Measurements from ENCODE around the gene CNTN4.
A peak's percentile ranks its signal among the peaks of the same experiment; 100 is the strongest.
"Not testable (repeated sequence)": the region's sequence is repeated elsewhere in the genome, so short reads cannot be mapped to it uniquely, and the experiment has no call there.

The CNTN4 gene

GRCh38 chr3:2098398-2099027 is at the start of gene CNTN4:
Gene CNTN4, plus strand, starts transcription at chr3:2098866.
- peak; percentile 82 for DNase-seq

GRCh38 chr3:2061360-2061759 is 37.3 kb upstream of the CNTN4 start:
- DNase-seq: no peak

- no peak for DNase-seq
Observed at GRCh38 chr3:2071531-2071930, 27.1 kb upstream of the CNTN4 start.

GRCh38 chr3:2078821-2079220 is 19.8 kb upstream of the CNTN4 start:
- DNase-seq: no peak

GRCh38 chr3:2082871-2083480 is 15.7 kb upstream of the CNTN4 start:
- DNase-seq: no peak

GRCh38 chr3:2083558-2083957 is 15.1 kb upstream of the CNTN4 start:
- DNase-seq: not testable (repeated sequence)

- DNase-seq: no peak
Observed at GRCh38 chr3:2090095-2090911, 8.4 kb upstream of the CNTN4 start.

GRCh38 chr3:2092758-2093157 is 5.9 kb upstream of the CNTN4 start:
- no peak for DNase-seq

- no peak for DNase-seq
Observed at GRCh38 chr3:2094941-2095340, 3.7 kb upstream of the CNTN4 start.

GRCh38 chr3:2096216-2096615 is 2.5 kb upstream of the CNTN4 start:
- no peak for DNase-seq

GRCh38 chr3:2097641-2098191 is 950 bp upstream of the CNTN4 start:
- no peak for DNase-seq

- peak; percentile 11 for DNase-seq
Observed at GRCh38 chr3:2099028-2099671, 484 bp downstream of the CNTN4 start.

- no peak for DNase-seq
Observed at GRCh38 chr3:2099779-2100191, 1.1 kb downstream of the CNTN4 start.

- no peak for DNase-seq
Observed at GRCh38 chr3:2106438-2106837, 7.8 kb downstream of the CNTN4 start.

- DNase-seq: no peak
Observed at GRCh38 chr3:2110597-2111117, 12.0 kb downstream of the CNTN4 start.

- no peak for DNase-seq
Observed at GRCh38 chr3:2114617-2115275, 16.1 kb downstream of the CNTN4 start.

- DNase-seq: no peak
Observed at GRCh38 chr3:2130726-2131125, 32.1 kb downstream of the CNTN4 start.

- no peak for DNase-seq
Observed at GRCh38 chr3:2133146-2133545, 34.5 kb downstream of the CNTN4 start.

- DNase-seq: no peak
Observed at GRCh38 chr3:2137651-2138050, 39.0 kb downstream of the CNTN4 start.

GRCh38 chr3:2141482-2141881 is 42.8 kb downstream of the CNTN4 start:
- DNase-seq: no peak

- no peak for DNase-seq
Observed at GRCh38 chr3:2148561-2149340, 50.1 kb downstream of the CNTN4 start.

- DNase-seq: no peak
Observed at GRCh38 chr3:2153053-2153452, 54.4 kb downstream of the CNTN4 start.
